HG02759 (cell line): ENCODE data around the gene EIF3D.

Experiments used
- ATAC-seq: cut with Tn5 transposase; IDR thresholded peaks from one replicate; pipeline ENCODE4 v1.9.1; 2021; ENCODE audit warnings: mild to moderate bottlenecking, moderate library complexity; ENCODE audit not compliant: unreplicated experiment

The EIF3D gene, protein sequence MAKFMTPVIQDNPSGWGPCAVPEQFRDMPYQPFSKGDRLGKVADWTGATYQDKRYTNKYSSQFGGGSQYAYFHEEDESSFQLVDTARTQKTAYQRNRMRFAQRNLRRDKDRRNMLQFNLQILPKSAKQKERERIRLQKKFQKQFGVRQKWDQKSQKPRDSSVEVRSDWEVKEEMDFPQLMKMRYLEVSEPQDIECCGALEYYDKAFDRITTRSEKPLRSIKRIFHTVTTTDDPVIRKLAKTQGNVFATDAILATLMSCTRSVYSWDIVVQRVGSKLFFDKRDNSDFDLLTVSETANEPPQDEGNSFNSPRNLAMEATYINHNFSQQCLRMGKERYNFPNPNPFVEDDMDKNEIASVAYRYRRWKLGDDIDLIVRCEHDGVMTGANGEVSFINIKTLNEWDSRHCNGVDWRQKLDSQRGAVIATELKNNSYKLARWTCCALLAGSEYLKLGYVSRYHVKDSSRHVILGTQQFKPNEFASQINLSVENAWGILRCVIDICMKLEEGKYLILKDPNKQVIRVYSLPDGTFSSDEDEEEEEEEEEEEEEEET

GRCh38 chr22:36528795-36529751, at the start of gene EIF3D:
TSS of gene EIF3D (minus strand) at chr22:36529166. CDS start at chr22:36526121, 3,045 bp downstream.
- ATAC-seq = peak; percentile 94

GRCh38 chr22:36578619-36579018, 49.7 kb upstream of the EIF3D start:
- ATAC-seq = no peak

- ATAC-seq = no peak
Observed at GRCh38 chr22:36577019-36577418, 48.1 kb upstream of the EIF3D start.

GRCh38 chr22:36574728-36575127, 45.8 kb upstream of the EIF3D start:
- no peak for ATAC-seq

DNA sequence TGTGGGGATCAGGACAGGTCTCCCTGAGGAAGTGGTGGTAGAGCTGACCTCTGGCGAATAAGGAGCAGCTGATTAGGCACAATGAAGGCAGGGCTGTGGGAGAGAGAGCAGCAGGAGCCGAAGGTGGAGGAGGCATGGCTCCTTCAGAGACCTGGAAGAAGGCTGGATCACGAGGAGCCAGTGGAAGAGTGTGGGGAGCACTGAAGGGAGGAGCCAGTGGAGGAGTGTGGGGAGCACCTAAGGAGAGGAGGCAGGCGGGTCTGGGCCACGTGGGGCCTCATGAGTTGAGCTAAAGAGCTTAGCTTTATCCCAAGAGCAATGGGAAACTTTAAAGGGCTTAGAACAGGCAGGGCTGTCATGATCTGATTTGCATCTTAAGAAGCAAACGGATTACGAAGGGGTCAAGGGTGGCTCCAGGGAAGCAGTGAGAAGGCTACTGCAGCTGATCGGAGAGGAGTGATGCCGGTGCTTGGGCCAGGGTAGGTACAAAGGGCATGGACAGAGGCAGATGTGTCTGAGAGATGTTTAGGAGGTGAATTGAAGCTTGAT, 44.9 kb upstream of the EIF3D start:
- ATAC-seq = no peak

DNA sequence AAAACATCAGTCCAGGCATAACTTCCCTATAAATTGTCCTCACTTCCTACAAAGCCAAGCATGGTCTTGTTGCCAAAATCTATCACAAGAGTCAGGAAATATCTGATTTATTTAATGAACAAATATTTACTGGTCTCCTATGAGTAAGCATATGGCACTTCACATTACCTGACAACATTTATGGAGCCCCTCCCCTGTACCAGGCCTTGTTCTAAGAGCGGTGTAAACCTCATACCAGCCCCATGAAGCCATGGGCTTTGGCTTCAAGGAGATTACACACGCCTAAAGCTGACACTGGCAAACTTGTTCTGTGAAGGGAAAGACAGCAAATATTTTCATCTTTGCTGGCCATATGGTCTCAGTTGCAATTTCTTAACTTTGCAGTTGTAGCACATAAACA, 43.0 kb upstream of the EIF3D start:
- ATAC-seq = no peak

GRCh38 chr22:36569999-36570398, 41.0 kb upstream of the EIF3D start:
- ATAC-seq = no peak

DNA sequence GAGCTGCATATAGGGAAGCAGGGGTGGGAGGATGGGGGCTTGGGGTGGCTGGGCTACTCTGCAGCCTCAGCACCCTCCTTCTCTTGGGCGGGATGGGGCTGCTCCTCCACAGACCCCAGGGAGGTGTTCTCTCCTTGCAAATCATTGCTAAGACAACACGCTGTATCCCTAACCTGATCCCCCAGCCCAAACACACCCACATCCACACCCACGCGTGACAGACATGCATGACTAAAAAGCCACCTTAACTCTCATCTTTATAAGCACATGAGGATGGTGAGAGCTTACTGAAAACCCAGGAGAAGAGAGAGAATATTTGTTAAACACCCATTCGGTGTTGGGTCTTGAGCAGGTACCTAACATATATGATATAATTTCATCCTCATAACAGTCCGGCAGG, 39.9 kb upstream of the EIF3D start:
- ATAC-seq = no peak

DNA sequence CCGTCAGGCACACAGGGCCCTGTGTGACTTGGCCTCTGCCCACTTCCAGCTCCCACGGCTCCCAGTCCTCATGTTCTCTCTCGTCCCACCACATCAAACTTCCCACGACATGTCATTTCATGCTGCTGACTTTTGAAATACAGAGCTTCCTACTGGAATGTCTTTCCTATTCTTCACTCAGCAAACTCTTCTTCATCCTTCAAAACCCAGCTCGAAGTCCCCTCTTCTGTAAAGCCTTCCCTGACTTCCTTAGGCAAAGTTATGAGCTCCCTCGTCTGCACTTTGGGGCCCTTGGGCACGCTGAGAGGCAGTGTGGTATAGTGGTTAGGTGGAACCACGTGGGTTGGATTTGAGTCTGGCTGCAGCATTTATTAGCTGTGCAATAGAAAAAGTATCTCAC, 37.8 kb upstream of the EIF3D start:
- ATAC-seq = no peak

DNA sequence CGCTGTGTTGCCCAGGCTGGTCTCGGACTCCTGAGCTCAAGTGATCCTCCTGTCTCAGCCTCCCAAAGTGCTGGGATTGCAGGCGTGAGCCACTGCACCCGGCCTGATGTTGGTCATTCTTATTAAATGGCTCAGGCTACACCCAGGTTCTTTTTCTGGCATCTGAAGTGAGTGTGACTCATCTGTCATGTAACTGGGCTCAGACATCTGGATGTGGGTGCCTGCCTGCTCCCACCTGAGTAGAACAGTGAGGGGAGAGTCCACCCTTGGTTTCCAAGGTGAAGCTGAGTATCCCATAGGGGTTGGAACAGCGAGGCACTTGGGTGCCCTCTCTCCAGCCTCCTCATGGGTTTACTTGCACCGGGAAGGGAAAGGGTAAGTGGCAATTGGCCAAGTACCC, 36.7 kb upstream of the EIF3D start:
- no peak for ATAC-seq

DNA sequence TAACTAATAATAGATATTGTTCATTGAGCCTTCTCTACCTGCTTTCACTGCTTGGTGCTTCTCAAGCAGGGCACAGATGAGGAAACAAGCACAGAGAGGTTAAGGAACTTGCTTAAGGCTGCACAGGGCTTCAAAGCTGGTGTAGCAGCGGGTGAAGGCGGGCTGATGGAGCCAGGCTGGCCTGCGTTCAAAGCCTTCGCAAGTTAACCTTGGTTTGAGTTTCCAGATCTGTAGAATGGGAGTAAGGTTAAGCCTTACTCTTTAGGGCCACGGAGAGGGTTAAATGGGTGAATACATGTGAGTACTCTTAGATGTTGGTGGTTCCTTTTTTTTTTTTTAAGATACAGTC, 36.2 kb upstream of the EIF3D start:
- ATAC-seq = no peak

- no peak for ATAC-seq
Observed at GRCh38 chr22:36564422-36565158, 35.6 kb upstream of the EIF3D start.

GRCh38 chr22:36563898-36564297, 34.9 kb upstream of the EIF3D start:
- no peak for ATAC-seq

DNA sequence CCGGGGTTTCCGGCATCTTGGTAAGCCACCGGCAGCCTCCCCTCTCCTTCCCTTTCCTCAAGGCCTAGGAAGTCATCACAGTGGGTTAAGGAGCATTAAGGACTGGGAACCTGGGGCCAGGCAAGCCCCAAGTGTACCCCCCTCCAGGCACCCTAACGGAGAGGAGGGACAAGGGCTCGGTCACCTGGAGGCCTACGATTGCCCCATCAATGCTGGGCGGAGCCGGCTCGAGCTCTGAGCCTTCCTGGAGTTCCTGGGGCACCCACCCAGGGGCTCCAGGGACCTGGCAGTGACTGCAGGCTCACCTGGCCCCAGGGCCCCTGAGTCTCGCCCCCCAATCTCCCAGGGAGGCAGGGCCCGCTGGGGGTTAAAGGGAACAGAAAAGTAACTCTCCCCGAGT, 34.5 kb upstream of the EIF3D start:
- ATAC-seq = no peak

DNA sequence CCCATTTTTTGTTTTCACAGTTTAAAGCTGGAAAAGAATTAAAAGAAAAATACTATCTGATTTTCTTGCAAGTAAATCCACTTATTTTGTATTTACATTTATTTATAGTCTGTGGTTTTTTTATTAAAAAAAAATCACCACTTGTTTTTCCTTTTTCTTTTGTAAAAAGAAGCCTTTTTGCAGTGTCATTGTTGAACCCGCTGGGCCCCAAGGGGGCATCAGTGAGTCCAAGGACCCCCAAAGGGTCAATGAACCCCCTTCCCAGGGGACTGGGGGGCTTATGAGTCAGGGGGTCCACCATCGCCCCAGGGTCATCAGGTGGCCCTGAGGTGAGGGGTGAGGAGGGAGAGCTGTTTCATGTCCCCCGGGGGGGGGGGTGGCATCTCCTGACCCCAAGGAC, 34.0 kb upstream of the EIF3D start:
- ATAC-seq = no peak

- ATAC-seq = no peak
Observed at GRCh38 chr22:36562261-36562835, 33.4 kb upstream of the EIF3D start.

GRCh38 chr22:36561291-36561811, 32.4 kb upstream of the EIF3D start:
- ATAC-seq = no peak

GRCh38 chr22:36560001-36560400, 31.0 kb upstream of the EIF3D start:
- no peak for ATAC-seq

- ATAC-seq = no peak
Observed at GRCh38 chr22:36554098-36554497, 25.1 kb upstream of the EIF3D start.

DNA sequence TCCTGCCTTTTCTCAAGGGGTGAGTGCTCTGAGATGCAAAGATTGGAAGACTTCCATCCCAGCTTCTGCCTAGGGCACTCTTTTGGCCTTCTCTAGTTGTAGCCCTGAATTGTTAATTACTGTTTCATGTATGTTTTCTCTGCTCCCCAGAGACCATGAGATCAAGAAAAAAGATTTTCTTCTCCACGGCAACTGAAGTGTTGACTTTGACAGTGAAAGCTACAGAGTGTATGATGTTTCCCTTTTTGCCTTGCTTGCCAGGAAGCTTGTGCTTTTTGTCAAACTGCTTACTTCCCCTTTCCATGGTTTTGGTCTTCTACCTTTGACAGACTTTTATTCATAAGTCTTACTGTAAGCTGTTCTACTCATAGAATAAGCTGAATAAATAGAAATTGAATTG, 23.3 kb upstream of the EIF3D start:
- ATAC-seq = no peak
